HG02678 (cell line): ENCODE data around the gene BICD2.

ENCODE experiments used
- ATAC-seq: cut with Tn5 transposase; IDR thresholded peaks from one replicate; pipeline ENCODE4 v1.9.1; 2021; ENCODE audit warnings: mild to moderate bottlenecking, moderate library complexity; ENCODE audit not compliant: unreplicated experiment

BICD2 gene

DNA sequence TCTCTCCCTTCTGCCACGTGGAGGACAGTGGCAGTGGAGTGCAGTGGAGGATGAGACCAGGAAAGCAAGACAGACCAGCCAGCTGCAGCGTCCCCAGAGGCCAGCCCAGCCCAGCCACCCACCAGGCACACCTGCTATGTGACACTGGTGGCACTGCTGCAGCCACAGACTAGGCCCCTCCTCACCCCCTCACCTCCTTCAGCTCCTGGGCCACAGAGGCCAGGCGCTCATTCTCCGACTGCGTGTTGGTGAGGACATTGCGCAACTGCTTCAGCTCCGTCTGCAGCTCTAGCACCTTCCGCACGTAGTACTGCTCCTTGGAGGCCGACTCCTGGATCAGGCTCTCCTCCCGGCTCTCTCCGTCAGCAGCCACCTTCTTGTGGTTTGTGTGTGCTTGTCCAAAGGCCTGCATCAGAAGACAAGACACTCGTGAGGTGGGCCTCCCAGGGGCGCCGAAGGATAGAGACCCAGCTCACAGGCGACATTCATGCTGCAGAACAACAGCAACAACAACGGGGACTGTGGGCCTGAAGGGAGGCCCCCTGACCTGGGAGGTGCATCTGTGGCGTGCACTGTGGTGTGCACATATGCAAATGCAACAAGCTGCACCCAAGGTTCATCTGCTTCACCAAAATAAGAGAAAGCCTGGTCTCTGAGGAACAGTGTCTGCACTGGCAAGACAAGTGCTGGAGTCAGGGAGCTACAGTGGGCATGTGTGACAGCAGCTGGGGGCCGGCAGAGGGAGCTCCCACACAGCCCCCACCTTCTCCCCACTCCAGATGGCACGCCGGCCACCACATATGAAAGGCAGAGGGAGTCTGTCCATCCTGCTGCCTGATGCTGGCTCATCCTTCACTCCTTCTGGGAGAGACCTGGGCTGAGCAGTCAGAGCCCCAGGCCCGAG lies 35.5 kb downstream of the BICD2 start:
- ATAC-seq = peak; percentile 78

DNA sequence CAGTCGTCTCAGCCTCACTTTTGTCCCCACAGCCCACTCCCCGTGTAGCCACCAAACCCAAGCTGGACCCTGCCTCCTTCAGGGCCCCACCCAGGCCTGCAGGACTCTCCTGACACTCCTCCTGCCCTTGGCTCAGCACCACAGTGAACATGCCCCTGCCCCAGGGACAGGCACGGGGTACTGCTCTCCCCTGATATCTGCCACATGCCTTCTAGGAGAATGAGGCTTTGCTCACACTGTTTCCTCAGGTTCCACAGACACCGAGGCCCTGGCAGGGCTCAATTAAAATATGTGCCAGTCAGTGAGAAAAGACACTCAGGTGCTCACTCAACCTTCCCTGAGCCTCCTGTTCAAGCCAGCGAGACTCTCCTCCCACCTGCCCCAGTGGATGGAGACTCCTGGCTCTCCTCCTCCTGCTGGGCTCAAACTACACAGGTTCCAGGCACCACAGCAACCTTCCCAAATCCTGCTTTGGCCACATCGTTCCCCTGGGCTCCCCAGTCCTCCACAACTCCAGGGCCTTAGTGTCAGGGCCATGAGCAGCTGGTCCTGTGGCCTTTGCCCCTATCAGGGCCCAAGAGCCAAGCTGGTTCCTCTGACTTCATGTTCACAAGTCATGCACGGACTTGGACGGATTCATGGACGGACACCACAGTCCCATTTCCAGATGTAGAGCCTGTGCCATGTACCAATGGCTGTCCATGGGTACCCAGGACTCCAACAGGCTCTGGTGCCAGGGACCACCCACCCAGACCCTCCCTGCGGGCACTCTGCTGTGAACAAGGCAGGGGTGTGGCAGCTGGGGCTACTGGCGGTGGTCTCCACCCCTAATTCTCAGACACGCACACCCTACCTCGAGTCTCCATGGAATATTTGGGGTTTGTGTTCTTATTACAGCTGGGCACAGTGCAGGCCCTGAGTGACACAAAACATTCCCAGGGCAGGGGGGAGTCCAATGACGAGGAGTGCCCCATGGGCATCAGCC lies 36.6 kb downstream of the BICD2 start:
- ATAC-seq = no peak

DNA sequence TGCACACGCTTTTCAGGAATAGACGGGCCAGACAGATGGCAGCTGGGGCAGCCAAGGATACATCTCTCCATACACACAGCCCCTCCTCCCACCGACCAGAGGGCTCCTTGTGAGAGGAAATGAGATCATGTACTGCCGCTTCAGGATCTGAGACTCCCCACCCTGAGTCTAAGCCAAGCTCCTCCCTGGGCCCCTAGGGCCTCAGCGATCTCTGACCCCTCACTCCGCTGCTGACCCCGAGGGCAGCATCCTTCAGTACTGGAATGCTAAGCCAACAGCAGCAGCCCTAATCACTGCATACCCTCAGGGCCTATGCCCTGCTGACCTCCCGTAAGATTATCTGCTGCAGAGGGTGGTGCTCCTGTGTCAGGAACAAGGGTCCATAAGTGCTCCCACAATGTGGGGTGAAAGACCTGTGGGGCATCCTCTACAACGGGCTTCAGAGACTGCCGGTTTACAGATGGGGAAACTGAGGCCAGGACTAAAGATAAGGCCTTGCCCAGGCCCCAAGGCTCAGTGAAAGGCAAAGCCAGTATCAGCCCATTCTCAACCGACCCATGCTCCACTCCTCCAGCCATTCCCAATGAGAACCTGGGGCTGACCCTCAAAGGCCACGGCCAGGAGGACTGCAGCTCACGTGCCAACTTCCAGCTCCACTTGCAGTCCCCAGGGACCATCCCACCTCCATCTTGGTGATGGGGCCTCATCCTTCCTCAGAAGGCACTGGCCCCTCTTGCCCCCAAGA lies 37.5 kb downstream of the BICD2 start:
- no peak for ATAC-seq

DNA sequence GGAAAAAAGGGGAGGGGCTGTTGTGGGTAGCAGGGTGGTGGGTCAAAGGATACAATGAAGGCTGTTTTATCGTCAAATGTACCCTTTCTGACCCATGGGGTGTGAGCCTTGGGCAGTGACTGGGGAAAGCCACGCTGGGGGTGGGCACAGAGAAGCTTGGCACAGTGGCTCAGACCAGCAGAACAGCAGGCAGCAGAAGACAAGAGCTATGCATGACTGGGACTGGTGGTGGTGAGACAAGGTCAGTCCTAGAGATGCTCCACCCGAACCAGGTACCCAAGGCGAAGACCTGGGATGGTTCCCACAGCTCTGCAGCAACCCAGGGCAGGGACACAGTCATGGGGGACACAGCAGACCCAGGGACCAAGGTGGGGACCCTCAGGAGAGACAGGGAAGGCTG lies 38.3 kb downstream of the BICD2 start:
- no peak for ATAC-seq

DNA sequence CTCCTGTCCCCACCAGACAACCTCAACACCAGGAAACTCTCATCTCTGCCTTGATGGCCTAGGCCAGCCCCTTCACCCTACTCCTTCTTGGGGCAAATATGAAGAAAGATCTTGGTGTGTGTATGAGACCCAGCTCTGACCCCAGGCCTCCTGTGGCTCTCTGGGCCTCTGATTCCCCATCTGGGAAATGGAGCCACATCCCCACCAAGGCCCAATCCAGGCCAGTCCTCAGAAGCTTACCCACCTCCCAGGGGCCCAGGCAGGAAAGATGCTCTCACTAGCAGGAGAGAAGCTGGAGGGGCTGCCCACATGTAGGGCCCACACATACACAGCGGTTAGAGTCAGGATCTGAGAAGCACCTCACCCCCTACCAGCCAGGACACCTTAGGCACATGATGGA lies 38.9 kb downstream of the BICD2 start:
- ATAC-seq = no peak

DNA sequence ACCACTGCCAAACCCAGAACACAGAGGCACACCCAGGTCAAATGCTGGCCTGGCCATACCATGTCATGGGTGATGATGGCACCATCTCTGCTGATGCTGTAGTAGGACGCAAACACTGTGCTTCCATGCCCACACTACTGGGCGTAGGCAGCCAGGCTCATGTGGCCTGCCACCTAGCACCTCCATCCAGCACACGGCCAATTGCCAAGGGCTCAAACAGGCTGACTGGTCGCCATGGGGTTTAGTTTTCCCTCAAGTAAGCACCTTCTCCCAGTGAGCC lies 39.4 kb downstream of the BICD2 start:
- no peak for ATAC-seq

DNA sequence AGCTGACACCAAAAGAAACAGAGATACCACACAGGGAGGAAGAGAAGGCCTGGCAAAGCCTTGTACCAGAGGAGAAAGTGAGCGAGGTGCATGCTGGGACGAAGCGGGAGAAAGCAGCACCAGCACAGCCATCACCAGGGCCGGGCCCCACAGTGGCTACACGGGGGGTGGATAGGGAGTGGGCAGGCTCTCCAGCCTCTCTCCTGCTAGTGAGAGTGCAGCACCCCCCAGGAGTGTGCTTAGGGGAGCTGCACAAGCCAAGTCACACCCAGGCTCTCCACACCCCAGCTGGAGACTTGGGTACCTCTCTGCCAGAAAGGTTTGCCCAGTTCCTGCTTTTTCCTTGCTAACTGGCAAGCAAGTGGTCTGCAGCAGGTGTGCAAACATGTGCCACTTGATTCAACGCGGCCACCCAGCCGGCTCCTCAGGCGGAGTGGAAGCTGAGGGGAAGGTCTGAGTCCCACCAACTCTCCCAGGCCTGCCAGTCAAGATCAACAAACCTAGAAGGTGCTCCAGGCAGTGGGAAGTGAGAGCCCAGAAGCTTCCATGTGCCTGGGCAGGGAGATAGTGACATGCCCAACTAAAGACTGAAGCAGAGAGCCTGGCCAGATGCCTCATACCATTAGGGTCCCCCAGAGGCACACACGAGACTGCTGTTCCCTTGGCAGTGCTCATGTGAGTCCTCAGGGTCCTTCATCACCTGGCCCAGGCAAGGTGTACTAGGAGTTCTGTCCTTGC lies 39.9 kb downstream of the BICD2 start:
- ATAC-seq = no peak

DNA sequence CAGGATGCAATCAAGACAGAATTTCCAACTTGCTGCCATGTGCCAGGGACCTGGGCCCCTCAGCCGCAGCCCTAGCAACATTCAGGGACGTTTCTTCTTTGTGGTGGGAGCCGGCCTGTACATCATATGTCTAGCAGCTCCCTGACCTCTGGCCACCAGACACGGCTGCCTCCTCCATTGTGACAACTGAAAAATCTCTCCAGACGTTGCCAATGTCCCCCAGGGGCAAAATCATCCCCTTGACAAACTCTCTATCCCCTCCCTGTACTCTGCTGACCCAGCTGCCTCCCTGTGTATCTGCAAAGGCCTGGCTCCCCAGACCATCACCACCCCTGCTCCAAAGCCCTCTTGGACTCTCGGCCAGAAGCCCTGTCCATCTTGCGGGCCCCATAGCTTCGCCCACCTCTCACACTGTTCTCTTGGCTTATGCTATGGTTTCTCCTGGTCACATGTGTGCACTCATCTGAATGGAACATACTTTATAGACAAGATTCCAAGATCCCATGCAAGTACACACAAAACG lies 40.8 kb downstream of the BICD2 start:
- ATAC-seq = no peak

DNA sequence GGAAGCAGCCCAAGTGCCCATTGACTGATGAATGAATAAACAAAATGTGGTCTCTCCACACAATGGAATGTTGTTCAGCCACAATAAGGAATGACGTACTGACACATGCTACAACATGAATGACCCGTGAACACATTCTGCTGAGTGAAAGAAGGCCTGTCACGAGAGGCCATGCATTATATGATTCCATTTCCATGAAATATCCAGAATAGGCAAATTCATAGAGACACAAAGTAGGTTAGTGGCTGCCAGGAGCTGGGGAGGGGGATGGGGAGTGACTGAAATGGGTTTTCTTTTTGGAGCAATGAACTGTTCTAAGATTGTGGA lies 41.4 kb downstream of the BICD2 start:
- no peak for ATAC-seq

DNA sequence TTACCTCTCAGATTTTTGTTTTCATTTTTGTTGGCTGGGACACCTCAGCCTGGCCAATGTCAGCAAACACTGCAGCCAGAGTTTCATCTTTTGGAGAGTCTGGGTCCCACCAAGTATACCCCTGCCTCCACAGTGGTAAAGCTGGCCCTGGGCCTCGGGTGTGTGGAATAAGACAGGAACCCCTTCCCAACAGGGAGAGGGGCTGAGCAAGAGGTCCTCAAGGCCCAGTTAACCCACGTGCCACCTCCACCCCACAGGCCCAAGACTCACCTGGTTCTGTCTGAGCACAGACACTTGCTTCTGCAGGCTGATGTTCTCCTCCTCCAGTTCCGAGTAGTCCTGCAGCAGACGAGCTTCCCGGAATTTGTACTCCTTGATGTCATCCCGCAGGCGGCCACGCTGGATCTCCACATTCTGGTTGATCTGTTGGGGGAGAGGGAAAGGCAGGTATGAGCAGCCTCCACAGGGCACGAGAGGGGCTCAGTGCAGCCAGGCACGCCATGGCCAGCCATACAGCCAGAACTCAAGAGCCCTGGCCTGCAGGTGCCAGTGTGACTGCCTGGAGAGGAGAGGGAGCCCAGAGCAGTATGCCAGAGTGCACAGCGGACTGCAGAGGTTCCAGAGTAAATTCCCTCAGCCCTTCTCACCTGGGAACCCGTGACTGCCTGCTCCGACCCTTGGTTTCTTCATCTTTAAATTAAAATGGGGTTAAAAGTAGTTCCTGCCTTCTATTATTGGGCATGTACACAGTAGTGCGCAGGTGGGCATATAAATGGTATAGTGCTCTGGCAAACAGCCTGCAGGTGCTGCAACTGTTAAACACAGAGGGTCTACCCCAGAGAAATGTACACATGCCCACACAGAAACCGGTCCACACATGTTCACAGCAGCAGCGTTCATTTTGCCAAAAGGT lies 42.0 kb downstream of the BICD2 start:
- no peak for ATAC-seq

DNA sequence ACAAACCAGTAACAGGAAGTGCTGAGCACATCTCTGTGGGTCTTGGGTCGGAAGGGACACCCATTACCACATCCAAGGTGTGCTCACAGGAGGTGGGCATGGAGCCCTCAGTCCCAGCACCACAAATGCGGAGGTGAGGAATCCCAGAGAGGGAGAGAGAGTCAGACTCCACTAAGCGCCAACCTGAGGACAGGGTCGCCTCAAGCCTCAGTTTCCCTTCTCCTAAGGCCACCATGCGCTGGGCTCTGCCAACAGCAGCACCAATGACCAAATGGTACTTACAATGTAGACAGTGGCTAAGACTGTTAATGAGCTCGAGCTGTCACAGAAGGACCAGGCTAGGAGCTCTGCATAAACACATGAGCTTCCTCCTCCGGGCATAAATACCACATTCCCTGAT lies 43.1 kb downstream of the BICD2 start:
- ATAC-seq = no peak

DNA sequence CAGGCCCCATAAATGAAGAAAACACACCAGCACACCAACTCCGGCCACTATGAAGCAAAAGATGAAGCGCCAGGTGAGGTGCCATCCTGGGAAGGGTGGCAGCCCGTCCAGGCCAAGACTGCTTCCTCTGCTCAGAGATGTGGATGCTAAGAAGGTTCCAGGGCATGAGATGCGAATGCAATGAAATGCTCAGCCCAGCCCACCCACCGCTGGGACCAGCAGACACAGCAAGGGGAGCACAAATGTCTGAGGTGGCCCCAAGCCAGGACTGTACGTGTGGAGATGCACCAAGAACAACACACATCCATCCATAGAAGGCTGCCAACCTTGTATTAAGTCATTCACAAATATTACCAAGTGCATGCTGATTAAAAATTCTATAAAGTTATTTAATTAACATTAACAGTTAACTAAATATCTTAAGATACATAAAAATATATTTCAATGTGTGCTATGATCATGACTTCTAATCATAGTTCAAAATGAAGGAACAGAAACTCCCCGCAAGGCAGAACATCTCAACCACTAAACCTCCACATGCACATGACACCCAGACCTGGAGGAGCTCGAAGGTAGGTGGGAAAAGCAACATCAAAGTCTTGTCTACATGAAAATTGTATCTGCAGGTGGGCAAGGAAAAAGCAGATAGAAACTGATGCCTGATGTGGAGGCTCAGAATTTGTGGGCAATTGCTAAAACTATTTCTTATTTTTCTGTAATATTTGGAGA lies 43.7 kb downstream of the BICD2 start:
- ATAC-seq = no peak

DNA sequence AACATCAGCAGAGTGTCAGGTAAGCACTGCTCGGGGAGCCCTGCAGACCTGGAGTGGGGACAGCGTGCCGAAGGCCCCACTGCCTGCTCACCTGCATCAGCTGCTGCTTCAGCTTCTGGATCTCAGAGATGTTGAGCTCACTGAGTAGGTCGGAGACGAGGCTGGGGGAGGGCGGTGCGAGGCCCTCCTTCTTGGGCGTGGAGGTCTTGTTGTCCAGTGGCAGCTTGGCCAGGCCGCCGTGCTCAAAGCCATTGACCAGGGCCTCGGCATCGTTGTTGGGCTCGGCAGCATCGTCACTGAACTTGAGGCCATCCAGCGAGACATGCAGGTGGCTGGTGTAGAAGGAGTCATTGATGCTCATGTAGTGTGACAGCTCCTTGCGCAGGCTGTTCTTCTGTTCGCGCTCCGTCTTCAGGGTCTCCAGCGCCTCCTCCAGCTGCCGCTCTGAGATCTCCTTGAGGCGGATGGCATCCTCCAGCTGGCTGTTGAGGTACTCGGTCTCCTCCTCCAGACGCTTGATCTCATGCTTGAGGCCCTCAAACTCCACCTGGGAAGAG lies 44.3 kb downstream of the BICD2 start:
- ATAC-seq = no peak

DNA sequence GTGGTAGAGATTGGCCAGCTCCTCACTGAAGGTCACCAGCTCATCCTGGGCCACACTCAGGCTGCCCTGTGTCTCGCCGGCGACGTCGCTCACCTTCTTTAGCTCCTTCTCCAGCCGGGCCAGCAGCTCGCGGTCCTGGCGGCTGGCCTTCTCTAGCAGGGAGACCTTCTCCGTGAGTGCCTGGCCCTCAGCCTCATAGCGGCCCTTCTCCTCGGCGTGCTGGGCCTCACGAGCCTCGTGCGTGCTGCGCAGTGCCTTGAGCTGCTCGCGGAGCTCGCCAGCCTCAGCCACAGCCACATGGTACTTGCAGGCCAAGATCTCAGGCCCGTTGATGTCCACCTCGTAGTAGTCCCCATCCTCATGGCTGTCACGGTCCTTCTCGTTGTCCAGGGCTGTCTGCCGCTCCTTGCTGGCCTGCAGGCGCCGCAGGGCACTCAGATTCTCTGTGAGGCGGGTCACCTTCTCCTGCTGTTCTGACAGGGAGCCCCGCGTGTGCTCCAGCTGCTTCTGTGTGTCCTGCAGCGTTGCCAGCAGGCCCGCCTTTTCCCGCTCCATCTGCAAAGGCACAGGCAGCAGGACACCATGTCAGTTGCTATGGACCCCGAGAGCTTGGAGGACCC lies 45.5 kb downstream of the BICD2 start:
- ATAC-seq = no peak

DNA sequence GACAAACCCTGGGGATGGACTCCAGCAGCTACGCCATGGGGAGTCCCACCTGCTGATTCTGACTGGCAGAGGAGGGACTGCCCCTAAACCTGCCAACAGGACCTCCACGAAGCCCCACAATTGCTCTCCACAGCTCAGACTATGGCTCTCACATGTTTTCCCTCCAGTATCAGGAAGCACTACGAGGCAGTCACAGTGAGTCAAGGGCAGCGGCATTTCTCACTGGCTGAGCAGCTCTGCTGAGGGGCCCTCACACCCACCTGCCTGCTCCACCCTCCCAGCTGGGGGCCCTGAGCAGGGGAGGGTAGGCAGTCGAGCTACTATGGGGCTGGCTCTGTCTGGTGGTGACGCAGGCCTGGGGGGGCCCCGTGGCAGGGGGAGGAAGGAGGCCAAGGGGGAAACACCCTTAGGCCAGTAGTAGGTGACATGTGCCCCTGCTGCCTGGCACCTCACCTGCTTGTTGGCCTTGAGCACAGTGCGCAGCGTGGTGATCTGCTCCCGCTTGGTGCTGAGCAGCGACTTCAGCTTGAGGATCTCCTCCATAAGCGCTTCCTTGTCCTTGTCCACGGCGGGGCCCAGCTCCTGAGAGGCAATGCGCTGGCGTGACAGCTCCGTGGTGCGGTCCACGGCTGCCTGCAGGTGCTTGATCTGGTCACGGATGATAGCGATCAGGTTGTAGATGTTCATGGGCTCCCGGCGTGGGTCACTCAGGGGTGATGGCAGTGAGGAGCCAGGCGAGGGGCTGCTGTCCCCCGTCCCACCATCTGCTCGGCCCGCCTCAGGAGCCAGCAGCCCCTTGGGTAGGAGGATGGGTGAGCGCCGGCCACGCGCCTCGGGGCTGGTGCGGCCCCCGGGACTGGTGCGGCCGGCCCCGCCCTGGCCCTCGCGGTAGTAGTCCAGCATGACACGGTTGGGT lies 46.3 kb downstream of the BICD2 start:
- no peak for ATAC-seq

DNA sequence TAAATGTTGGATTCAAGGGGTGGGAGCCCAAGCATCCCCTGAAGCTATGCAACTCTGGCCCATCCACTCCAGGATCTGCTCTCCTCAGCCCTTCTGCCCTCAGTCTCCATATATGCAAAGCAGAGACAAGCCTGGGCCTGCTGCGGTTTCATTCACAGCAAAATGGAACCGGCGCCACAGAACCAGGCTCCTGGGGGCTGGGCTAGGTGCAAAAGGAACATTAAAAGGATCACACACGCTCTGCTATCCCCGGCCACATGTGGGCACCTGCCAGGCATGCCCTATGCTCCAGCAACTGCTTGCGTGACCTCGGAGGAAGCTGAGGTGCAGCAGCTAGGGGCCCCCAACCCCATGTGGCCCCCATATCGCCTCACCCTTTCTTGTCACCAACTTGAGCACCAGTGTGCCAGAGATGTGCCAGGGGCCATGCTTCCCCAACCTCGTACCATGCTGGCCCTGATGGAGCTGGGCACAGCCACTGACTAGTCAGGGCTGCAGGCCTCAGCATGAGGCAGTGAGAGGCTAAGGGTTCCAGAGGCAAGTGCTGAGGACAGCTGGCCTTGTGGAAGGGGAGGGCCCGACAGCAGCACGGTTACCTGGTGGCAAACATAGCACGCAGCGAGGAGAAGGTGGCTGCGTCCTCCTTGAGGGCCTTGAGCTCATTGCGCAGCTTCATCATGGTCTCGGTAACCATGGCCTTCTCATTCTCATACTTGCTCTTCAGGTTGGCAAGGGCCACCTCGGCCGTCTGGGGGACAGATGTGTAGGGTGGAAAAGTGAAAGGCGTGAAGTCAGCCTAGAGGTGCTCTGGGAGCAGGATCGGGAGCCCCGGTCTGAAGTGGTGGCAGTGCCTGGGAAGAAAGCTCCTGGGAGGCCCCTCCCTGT lies 47.2 kb downstream of the BICD2 start:
- no peak for ATAC-seq
